IPS-15b (cell line): ENCODE measurements around the gene ABCC1.

Experiments
- H3K27me3 ChIP-seq: one replicate; pipeline ENCODE4 v1.6.1; 2013; ENCODE audit warnings: low read length; ENCODE audit not compliant: control insufficient read depth, insufficient read depth
- H3K36me3 ChIP-seq: one replicate; pipeline ENCODE4 v1.6.1; 2013; ENCODE audit warnings: low read length; ENCODE audit not compliant: control insufficient read depth, insufficient read depth
- H3K4me1 ChIP-seq: one replicate; pipeline ENCODE4 v1.6.1; 2013; ENCODE audit warnings: mild to moderate bottlenecking, low read length; ENCODE audit not compliant: control insufficient read depth, insufficient read depth
- H3K4me3 ChIP-seq: one replicate; pipeline ENCODE4 v1.5.1; 2013; ENCODE audit warnings: low read depth, low read length
- H3K9ac ChIP-seq: one replicate; pipeline ENCODE4 v1.6.1; 2013; ENCODE audit warnings: low read depth, mild to moderate bottlenecking, low read length
- H3K9me3 ChIP-seq: one replicate; pipeline ENCODE4 v1.6.1; 2013; ENCODE audit warnings: mild to moderate bottlenecking, low read length; ENCODE audit not compliant: control insufficient read depth, insufficient read depth

ABCC1 gene

DNA sequence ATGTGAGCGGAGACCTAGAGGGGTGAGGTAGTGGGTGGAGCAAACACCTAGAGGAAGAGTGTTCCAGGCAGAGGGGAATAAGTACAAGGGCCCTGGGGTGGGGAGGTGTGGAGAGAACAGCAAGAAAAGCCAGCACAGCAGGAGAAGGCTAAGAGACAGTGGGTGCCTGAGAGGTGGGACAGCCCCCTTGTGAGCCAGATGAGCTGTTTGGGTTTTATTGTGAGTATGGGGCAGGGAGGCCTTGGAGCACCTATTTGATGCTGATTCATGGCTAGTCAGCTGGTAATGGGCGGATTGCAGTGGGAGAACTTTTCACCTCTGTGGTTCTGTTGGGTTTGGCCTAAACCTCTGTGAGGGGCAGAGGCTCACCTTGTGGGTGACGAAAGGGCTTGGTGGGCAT is 68.4 kb downstream of the ABCC1 start:
- Histone ChIP-seq H3K9me3 (no peaks in the 10 kb centered on the region), H3K9ac (no peak overlapping the region), H3K4me3 (no peak overlapping the region), H3K36me3 (peaks cover 45% of the 10 kb centered on the region), H3K27me3 (no peaks in the 10 kb centered on the region), H3K4me1 (no peaks in the 10 kb centered on the region)

DNA sequence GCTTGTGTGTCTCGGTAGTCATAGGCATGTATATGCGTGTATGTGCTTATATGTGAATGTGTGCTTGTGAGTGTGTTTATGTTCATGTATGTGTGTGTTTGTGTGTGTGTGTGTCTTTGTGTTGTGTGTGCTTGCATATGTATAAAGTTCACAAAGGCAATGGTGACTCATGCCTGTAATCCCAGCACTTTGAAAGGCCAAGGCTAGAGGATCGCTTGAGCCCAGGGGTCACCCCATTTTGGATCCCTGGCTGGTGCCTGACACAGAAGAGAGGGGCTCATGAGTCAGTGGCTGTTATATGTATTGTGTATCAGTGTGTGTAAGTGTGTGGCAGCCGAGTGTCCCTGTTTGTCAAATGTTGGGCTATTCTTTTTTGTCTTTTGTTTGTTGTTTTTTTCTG is 69.3 kb downstream of the ABCC1 start:
- Histone ChIP-seq H3K4me1 (no peaks in the 10 kb centered on the region), H3K9me3 (no peaks in the 10 kb centered on the region), H3K36me3 (peaks cover 48% of the 10 kb centered on the region), H3K9ac (no peak overlapping the region), H3K4me3 (no peak overlapping the region), H3K27me3 (no peaks in the 10 kb centered on the region)

DNA sequence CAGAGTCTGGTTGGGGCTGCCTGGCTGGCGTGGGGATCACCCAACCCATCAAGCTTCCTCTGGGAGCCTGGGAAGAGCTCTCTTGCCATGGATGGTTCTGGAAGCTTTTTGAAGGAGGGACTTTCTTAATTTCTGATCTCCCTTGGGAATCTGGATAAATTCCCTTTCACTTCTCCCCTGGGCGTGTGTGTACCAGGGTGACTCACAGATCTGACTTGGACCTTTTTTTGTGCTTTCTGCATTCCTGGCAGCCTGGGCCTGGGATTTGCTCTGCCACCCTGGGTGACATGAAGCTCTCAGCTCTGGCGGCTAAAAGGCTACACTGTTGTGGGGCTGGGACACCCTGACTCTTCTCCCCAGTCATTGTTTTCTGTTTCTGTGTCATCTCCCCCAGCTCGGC is 70.1 kb downstream of the ABCC1 start:
- H3K9me3 ChIP-seq: no peaks in the 10 kb centered on the region
- H3K4me3 ChIP-seq: no peak overlapping the region
- peaks cover 47% of the 10 kb centered on the region for H3K36me3 ChIP-seq
- H3K4me1 ChIP-seq: no peaks in the 10 kb centered on the region
- H3K27me3 ChIP-seq: no peaks in the 10 kb centered on the region
- no peak overlapping the region for H3K9ac ChIP-seq

DNA sequence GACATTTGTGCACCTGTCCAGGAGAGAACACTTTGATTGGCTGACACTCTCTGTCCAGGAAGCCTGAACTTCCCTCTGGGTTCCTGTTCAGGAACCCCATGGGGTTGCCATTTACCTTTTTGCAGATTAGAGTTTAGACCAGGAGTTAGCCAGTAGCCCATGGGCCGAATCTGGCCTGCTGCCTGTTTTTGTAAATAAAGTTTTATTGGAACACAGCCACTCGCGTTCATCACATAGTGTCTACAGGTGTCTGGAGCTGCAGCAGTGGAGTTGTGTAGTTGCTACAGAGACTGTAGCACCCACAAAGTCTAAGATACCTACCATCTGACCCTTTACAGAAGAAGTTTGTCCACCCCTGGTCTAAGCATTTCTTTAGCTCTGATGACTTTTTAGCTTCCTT is 70.9 kb downstream of the ABCC1 start:
- Histone ChIP-seq H3K4me1 (no peaks in the 10 kb centered on the region), H3K9me3 (no peaks in the 10 kb centered on the region), H3K36me3 (peaks cover 46% of the 10 kb centered on the region), H3K27me3 (no peaks in the 10 kb centered on the region), H3K4me3 (no peak overlapping the region), H3K9ac (no peak overlapping the region)

DNA sequence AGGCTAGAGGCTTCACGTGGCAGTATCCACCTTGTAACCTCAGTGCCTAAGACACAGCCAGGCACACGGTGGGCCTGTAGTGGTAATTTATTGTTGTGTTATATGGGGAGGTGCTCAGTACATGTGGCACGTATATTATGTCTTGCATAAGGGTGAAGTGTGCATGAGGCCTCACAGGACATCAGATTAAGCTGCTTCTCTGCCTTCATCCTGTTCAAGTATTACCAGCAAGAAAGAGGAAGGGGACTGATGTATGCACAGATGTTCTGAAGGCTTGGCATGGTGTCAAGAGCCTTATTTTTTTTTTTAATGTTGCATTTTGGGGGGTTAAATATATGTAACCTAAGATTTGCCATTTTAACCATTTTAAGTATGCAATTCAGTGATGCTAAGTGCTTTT is 71.6 kb downstream of the ABCC1 start:
- Histone ChIP-seq H3K36me3 (peaks cover 41% of the 10 kb centered on the region), H3K9me3 (no peaks in the 10 kb centered on the region), H3K27me3 (no peaks in the 10 kb centered on the region), H3K9ac (no peak overlapping the region), H3K4me3 (no peak overlapping the region), H3K4me1 (no peaks in the 10 kb centered on the region)

DNA sequence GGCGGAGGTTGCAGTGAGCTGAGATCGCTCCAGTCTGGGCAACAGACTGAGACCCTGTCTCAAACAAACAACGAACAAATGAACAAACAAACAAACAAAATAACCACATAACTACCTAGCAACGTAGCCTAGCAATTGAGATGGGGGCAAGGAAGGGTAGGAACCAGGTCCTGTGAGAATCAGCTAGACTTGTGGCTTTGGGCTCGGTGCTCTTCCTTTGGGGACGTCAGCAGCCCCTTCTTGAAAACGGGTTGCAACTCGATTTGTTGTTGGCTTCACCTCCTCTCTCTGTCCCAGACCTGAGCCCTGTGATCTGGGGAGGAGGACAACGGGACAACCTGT is 72.2 kb downstream of the ABCC1 start:
- H3K4me1 ChIP-seq: no peaks in the 10 kb centered on the region
- H3K36me3 ChIP-seq: peaks cover 36% of the 10 kb centered on the region

DNA sequence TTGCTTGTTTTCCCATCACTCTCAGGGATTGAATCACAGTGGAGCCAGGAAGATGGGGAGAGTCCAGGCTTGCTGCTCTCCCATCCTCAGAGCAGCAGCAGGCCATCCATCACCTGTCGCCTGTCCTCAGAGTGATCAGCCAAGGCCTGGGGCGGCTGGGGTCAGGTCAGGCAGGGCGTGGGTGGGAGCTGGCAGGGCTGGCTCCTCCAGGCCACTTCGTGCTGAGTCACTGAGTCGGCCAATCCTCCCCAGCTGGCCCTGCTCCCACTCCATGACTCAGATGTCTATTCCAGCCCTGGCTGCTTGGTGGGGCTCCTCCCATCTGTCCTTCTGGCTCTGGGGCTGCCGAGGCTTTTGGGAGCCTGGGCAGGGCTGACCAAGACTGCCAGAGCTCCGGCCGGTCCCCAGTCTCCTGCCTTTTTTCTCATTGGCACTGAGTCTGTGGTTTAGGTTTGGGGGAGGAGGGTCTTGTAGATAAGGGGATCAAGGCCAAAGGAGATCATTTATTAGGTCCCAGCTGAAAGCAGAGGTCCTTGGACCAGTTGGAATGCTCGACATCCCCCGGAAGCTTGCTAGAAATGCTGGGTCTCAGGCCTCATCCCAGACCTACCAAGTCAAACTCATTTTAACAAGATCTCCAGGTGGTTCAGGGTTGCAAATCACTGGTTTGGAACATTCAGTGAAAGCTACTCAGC is 72.7 kb downstream of the ABCC1 start:
- H3K9ac ChIP-seq: no peak overlapping the region

More for the DNA sequence above, 72.2 kb downstream of the ABCC1 start:
- Histone ChIP-seq H3K4me3 (no peak overlapping the region), H3K9ac (no peak overlapping the region), H3K9me3 (no peaks in the 10 kb centered on the region), H3K27me3 (no peaks in the 10 kb centered on the region)

DNA sequence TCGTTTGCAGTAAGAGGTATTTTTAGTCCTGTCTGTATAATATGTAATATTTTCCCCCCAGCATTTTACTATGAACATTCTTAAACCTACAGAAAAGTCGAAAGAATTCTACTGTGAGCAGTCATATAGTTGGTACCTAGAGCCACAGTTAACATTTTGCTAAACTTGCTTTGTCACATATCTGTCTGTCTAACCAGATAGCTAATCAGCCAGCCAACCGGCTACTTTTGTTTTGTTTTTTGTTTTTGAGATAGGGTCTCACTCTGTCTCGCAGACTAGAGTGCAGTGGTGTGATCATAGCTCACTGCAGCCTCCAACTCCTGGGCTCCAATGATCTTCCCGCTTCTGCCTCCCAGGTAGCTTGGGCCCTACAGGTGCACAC is 73.3 kb downstream of the ABCC1 start:
- Histone ChIP-seq H3K4me3 (no peak overlapping the region), H3K27me3 (no peaks in the 10 kb centered on the region), H3K36me3 (peaks cover 36% of the 10 kb centered on the region), H3K9me3 (no peaks in the 10 kb centered on the region), H3K9ac (no peak overlapping the region), H3K4me1 (no peaks in the 10 kb centered on the region)

More for the DNA sequence above, 72.7 kb downstream of the ABCC1 start:
- Histone ChIP-seq H3K9me3 (no peaks in the 10 kb centered on the region), H3K4me3 (no peak overlapping the region), H3K36me3 (peaks cover 38% of the 10 kb centered on the region), H3K27me3 (no peaks in the 10 kb centered on the region), H3K4me1 (no peaks in the 10 kb centered on the region)

DNA sequence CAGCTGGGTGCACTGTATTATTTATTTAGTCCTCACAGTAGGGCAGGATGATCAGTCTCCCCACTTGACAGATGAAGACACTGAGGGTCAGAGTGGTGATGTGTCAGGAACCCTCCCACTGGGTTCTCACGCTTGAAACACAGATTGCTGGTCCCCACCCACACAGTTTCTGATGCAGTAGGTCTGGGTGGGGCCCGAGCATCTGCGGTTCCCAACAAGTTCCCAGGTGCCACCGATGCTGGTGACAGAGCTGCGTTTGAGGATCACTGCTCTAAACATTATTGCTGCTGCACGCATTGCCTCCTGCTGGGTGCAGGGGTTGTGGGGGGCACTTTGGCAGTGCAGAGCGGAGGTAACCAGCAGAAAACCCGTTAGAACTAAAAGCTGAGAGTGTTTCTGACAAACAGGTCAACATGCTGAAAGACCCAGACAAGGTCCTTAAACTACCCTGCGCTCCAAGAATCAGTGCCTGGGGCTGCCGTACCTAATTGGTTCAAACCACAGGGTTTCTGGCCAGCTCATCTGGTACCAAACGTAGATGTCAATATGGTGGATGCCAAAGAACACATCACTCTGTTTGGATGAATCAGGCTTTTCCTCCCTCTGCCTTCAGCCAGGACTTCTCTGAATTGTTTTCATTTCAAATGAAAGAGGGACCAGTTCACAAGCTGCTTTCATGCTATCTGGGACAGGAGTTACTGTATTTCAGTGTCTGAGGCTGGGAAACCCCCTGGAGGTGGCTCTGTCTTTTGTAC is 76.0 kb downstream of the ABCC1 start:
- H3K4me3 ChIP-seq: no peak overlapping the region
- H3K4me1 ChIP-seq: no peaks in the 10 kb centered on the region
- no peak overlapping the region for H3K9ac ChIP-seq
- H3K9me3 ChIP-seq: no peaks in the 10 kb centered on the region
- peaks cover 15% of the 10 kb centered on the region for H3K36me3 ChIP-seq
- no peaks in the 10 kb centered on the region for H3K27me3 ChIP-seq

DNA sequence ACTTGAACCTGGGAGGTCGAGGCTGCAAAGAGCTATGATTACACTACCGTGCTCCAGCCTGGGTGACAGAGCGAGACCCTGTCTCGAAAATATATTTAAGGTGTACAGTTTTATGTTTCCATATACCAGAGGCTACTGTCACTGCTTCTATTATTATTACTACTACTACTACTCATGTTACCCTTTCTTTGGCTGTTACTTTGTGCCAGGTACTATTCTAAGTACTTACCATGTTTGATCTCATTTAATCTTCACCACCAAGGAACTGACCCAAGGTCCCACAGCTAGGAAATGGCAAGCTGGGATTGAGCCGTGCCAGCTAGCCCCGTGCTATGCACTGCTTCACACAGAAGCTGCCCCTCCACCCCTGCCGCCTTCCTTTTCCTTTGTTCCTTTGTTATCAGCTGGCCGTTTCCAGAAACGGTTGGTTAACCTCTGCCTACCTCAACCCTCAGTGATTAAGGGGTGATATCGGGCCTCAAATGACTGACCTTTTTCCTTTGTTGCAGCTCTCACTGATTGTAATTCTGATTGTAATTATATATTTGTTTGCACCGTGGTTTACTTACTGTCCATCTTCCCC is 78.4 kb downstream of the ABCC1 start:
- Histone ChIP-seq H3K4me1 (no peaks in the 10 kb centered on the region), H3K27me3 (no peaks in the 10 kb centered on the region), H3K9ac (no peak overlapping the region)

DNA sequence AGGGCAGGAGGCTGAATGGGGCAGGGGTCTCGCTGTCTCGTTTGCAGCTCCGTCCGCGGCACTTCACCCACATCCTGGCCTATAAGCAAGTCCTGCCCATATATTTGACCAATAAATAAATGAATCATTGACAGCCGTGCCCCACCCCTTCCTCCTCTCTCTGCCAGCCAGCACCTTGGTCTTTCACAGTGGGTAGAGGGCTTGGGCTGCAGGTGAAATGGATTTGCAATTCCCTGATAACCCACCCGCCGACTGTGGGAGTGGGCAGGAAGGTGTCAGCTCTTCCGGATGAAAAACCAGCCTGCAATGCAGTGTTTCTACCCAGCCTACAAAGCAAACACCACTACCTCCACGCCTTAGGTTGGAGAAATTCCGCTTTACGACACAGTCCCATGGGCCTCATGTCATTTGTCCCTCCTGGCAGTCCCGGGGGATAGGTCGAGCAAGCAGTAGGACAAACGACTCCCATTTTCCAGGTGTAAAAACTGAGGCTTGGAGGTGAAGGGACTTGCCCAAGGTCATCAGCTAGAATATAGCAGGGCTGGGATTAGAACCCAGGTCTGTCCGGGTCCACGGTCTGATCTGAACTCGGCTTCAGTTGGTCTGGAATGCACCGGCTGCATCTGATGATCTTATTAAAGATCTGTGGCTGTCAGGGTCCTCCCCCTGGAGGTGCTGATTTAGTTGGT is 79.0 kb downstream of the ABCC1 start:
- Histone ChIP-seq H3K36me3 (peaks cover 5% of the 10 kb centered on the region), H3K9ac (no peak overlapping the region), H3K27me3 (no peaks in the 10 kb centered on the region), H3K4me1 (no peaks in the 10 kb centered on the region), H3K4me3 (no peak overlapping the region), H3K9me3 (no peaks in the 10 kb centered on the region)

More for the DNA sequence above, 78.4 kb downstream of the ABCC1 start:
- Histone ChIP-seq H3K4me3 (no peak overlapping the region), H3K36me3 (peaks cover 6% of the 10 kb centered on the region), H3K9me3 (no peaks in the 10 kb centered on the region)
